Left ventricle myocardium inferior (tissue), 1 donor: Measurements from ENCODE around the gene FSIP1. TPM values are rescaled to one million over a fixed set of nuclear protein-coding genes. Genes with fewer than 3 reads are reported as not detected.

ENCODE experiments used
- DNase-seq: peaks from one replicate; pipeline ENCODE4 v3.0.0-alpha.2; 2020
- H3K27ac ChIP-seq: fragments of 200-600 bp; replicated peaks from 2 replicates; pipeline ENCODE4 v1.8.0; 2021
- H3K27me3 ChIP-seq: fragments of 200-600 bp; 2 replicates; pipeline ENCODE4 v1.8.0; 2021; ENCODE audit warnings: low read depth
- H3K36me3 ChIP-seq: fragments of 200-600 bp; 2 replicates; pipeline ENCODE4 v1.8.0; 2021
- H3K4me1 ChIP-seq: fragments of 200-600 bp; 2 replicates; pipeline ENCODE4 v1.8.0; 2021
- H3K4me3 ChIP-seq: fragments of 200-600 bp; 2 replicates; pipeline ENCODE4 v1.8.0; 2021; ENCODE audit warnings: mild to moderate bottlenecking, moderate library complexity
- H3K9me3 ChIP-seq: fragments of 200-600 bp; replicated peaks from 2 replicates; pipeline ENCODE4 v1.8.0; 2021
- intact Hi-C: fragments of 100-400 bp; cut with micrococcal nuclease; formaldehyde crosslinking; loops from one replicate; pipeline ENCODE4 v1.11.0; 2022
- total RNA-seq: library from RNA; stranded (reverse); fragmentation: NEBNext Ultra II Directional; extraction: Animal tissue kit (Norgen Biotek cat#: 25700); gene quantifications from one replicate; pipeline ENCODE4 v1.2.1, GENCODE V29; 2021
- TF ChIP-seq, protein P1 (sequence below): fragments of 200-600 bp; IDR thresholded peaks from 2 replicates; pipeline ENCODE4 v1.8.0; 2021; ENCODE audit warnings: antibody characterized with exemption, mild to moderate bottlenecking, borderline replicate concordance
- donor health status: DM: no; HTN: yes; CAD: no; lungs with severe emphysema.

The FSIP1 gene
- total RNA-seq, 1 donor from 2014 or later, result 1.2 TPM

DNA sequence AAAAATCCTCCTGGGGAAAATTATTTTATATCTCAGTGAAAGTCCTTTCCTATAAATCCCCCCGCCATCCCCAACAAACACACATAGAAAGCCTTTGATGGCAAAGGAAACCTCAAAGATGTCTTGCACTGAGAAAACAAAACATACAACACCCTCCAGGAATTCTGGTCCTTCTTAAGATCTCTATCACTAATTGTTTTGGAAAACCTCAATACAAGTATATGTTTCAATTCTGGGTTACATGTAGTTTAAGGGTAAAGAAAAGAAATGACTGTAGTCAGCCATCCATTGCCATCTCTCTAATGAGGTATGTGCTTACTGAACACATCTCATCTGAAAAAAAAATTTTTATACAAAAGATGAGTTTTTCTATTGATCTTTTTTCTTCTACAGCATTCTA, 97.3 kb downstream of the FSIP1 start:
- Histone ChIP-seq H3K27ac (no peak overlapping the region), H3K4me1 (peaks cover 6% of the 10 kb centered on the region), H3K4me3 (no peak overlapping the region), H3K9me3 (no peaks in the 10 kb centered on the region), H3K27me3 (no peaks in the 10 kb centered on the region), H3K36me3 (no peaks in the 10 kb centered on the region)
- intact Hi-C loops, result loop anchor here (5.0 kb wide), 1 partner anchor 72 kb away; no protein-coding TSS in a partner anchor
- DNase-seq, result no peak
- TF ChIP-seq, protein P1, sequence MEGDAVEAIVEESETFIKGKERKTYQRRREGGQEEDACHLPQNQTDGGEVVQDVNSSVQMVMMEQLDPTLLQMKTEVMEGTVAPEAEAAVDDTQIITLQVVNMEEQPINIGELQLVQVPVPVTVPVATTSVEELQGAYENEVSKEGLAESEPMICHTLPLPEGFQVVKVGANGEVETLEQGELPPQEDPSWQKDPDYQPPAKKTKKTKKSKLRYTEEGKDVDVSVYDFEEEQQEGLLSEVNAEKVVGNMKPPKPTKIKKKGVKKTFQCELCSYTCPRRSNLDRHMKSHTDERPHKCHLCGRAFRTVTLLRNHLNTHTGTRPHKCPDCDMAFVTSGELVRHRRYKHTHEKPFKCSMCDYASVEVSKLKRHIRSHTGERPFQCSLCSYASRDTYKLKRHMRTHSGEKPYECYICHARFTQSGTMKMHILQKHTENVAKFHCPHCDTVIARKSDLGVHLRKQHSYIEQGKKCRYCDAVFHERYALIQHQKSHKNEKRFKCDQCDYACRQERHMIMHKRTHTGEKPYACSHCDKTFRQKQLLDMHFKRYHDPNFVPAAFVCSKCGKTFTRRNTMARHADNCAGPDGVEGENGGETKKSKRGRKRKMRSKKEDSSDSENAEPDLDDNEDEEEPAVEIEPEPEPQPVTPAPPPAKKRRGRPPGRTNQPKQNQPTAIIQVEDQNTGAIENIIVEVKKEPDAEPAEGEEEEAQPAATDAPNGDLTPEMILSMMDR, result no peak

- Histone ChIP-seq H3K9me3 (no peaks in the 10 kb centered on the region), H3K4me3 (no peak overlapping the region), H3K4me1 (peaks cover 6% of the 10 kb centered on the region), H3K27me3 (no peaks in the 10 kb centered on the region), H3K36me3 (no peaks in the 10 kb centered on the region), H3K27ac (no peak overlapping the region)
- DNase-seq, result no peak
- intact Hi-C loops, result no loop called here
- TF ChIP-seq, protein P1, result no peak
Observed at GRCh38 chr15:39684233-39684632, 98.4 kb downstream of the FSIP1 start.

DNA sequence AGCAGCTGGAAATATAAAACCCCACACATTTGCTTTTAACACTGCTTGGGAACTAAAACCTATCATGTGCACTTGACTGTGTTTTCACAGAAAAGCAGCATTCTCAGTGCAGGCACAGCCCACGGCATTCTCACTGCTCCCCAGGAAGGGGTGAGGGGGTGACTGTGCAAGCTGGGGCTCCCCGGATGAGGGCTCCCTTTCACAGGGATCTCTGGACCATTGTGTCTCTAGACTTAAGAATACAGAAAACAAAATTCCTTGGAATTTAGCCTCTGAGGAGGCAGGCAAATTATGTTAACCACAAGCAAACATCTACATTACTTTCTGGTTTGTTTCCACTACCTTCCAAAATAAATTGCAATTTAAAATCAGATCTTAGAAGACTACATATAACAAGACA, 100.3 kb downstream of the FSIP1 start:
- intact Hi-C loops, result no loop called here
- no peak overlapping the region for H3K27ac ChIP-seq

DNA sequence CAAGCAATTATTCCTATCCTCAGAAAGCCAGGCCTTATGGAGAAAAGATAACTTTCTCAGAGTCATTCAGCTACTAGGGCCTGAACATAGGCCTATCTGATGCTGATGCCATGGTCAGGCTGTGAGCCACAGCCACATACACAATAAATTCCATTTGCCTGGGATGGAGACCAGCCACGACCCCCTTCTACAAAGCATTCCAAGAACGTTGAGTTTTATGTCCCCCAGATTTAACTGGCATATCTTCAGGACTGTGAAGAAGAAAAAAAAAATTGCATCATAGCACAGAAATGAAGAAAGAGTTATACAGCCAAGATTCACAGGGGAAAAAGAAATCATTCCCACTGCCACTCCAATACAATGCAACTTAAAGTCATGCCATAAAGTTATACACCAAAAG, 101.8 kb downstream of the FSIP1 start:
- no peaks in the 10 kb centered on the region for H3K36me3 ChIP-seq
- H3K27me3 ChIP-seq, result no peaks in the 10 kb centered on the region
- no peak overlapping the region for H3K27ac ChIP-seq
- H3K9me3 ChIP-seq, result no peaks in the 10 kb centered on the region
- intact Hi-C loops, result no loop called here
- H3K4me1 ChIP-seq, result peaks cover 6% of the 10 kb centered on the region
- DNase-seq, result no peak
- H3K4me3 ChIP-seq, result no peak overlapping the region
- TF ChIP-seq, protein P1, result no peak

More for the DNA sequence above, 100.3 kb downstream of the FSIP1 start:
- DNase-seq, result no peak
- H3K4me3 ChIP-seq, result no peak overlapping the region
- TF ChIP-seq, protein P1, result no peak
- H3K4me1 ChIP-seq, result peaks cover 6% of the 10 kb centered on the region
- no peaks in the 10 kb centered on the region for H3K27me3 ChIP-seq
- H3K9me3 ChIP-seq, result no peaks in the 10 kb centered on the region
- no peaks in the 10 kb centered on the region for H3K36me3 ChIP-seq

DNA sequence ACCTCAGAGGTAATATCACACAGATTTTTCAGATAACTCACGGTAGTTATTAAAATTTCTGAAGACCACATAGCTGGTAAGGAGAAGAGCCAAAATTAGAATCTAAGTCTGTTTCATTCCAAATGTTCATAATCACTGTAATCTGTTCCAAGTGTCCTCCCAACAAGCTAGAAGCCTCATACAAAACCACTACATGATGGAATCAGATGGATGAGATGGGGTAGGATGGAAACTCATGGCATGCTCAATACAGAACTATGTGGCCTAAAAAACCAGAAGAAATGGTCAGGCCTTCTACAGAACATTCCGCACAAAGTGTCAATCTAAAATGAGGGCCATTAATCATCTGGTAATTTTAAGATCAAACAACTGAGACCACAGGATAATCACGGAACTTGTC, 110.0 kb downstream of the FSIP1 start:
- Histone ChIP-seq H3K27ac (no peak overlapping the region), H3K4me1 (no peaks in the 10 kb centered on the region), H3K9me3 (no peaks in the 10 kb centered on the region), H3K36me3 (no peaks in the 10 kb centered on the region), H3K4me3 (no peak overlapping the region), H3K27me3 (no peaks in the 10 kb centered on the region)
- TF ChIP-seq, protein P1, result no peak
- no peak for DNase-seq
- intact Hi-C loops, result no loop called here

DNA sequence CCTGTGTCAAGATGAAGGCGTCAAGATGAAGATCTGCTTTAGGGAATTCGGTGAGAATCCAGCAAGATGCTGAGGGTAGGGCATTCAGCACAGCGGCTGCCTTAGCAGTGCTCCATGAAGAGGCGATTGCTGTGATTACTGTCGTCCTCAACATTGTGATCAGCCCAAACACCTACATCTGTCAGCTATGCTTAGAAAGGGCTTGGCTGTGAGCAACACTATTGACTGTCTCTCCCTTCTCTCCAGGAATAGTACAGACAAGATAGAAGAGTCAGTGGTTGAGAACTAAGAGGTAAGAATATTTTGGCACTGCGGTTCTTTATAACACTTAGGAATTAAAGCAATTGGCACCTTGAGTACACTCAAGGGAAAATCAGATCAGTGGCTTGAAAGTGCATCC, 110.5 kb downstream of the FSIP1 start:
- Histone ChIP-seq H3K27me3 (no peaks in the 10 kb centered on the region), H3K36me3 (no peaks in the 10 kb centered on the region), H3K4me3 (no peak overlapping the region), H3K4me1 (no peaks in the 10 kb centered on the region), H3K27ac (no peak overlapping the region), H3K9me3 (no peaks in the 10 kb centered on the region)
- no peak for DNase-seq
- intact Hi-C loops, result no loop called here
- TF ChIP-seq, protein P1, result no peak
